Stimulated activated CD8-positive, alpha-beta memory T cell treated with anti-CD3 and anti-CD28 coated beads, Interleukin-4, amount 100 ng/mL, for 48 hours (primary cell): Measurements from ENCODE around the gene RDH16.
"Not testable (repeated sequence)": the region's sequence is repeated elsewhere in the genome, so short reads cannot be mapped to it uniquely, and the experiment has no call there.

Source experiments
- DNase-seq: peaks from one replicate; pipeline ENCODE4 v3.0.0-alpha.2; 2020

RDH16 gene

DNA sequence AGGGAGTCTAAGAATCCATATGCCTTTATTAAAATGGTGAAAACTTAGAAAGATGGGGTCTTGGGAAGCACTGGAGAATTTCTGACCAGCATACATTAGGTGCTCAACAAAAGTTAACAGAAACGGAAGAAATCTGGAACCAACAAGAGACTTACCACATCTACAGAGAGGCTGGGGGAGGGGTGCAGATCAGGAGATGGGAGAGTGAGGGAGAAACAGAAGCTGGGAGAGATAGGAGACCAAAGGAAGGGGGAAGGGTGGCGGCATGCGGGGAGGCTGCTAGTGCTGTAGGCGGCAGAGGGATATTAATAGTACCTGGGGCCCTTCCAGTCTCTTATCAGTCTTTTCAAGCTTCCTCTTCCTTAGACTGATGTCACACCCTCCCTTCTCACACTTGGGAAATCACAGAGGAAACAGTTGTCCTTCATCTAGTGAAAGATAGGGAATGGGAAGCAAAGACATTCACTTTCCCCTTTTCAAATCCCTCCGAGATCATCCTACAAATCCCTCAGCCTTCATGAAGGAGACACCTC, 30.9 kb upstream of the RDH16 start:
- DNase-seq = no peak

- DNase-seq = peak; percentile 88
Observed at GRCh38 chr12:56987551-56988053, 30.2 kb upstream of the RDH16 start.

- no peak for DNase-seq
Observed at GRCh38 chr12:56987011-56987410, 29.6 kb upstream of the RDH16 start.

- not testable (repeated sequence) for DNase-seq
Observed at GRCh38 chr12:56985714-56986113, 28.3 kb upstream of the RDH16 start.

GRCh38 chr12:56983386-56983785, 26.0 kb upstream of the RDH16 start:
- no peak for DNase-seq

GRCh38 chr12:56982578-56983236, 25.3 kb upstream of the RDH16 start:
- DNase-seq = not testable (repeated sequence)

- no peak for DNase-seq
Observed at GRCh38 chr12:56980941-56981530, 23.6 kb upstream of the RDH16 start.

- no peak for DNase-seq
Observed at GRCh38 chr12:56980268-56980667, 22.9 kb upstream of the RDH16 start.

- DNase-seq = no peak
Observed at GRCh38 chr12:56979628-56980027, 22.2 kb upstream of the RDH16 start.

- DNase-seq = no peak
Observed at GRCh38 chr12:56978397-56979138, 21.2 kb upstream of the RDH16 start.

DNA sequence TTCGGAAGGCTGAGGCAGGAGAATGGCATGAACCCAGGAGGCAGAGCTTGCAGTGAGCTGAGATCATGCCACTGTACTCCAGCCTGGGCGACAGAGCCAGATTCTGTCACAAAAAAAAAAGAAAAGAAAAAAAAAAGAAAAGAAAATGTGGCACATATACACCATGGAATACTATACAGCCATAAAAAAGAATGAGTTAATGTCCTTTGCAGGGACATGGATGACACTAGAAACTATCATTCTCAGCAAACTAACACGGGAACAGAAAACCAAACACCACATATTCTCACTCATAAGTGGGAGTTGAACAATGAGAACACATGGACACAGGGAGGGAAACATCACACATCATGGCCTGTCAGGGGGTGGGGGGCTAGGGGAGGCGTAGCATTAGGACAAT, 20.0 kb upstream of the RDH16 start:
- not testable (repeated sequence) for DNase-seq

DNA sequence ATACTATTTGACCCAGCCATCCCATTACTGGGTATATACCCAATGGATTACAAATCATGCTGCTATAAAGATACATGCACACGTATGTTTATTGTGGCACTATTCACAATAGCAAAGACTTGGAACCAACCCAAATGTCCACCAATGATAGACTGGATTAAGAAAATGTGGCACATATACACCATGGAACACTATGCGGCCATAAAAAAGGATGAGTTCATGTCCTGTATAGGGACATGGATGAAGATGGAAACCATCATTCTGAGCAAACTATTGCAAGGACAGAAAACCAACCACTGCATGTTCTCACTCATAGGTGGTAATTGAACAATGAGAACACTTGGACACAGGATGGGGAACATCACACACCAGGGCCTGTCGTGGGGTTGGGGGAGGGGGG, 16.8 kb upstream of the RDH16 start:
- not testable (repeated sequence) for DNase-seq

GRCh38 chr12:56968910-56969309, 11.5 kb upstream of the RDH16 start:
- DNase-seq = not testable (repeated sequence)

- DNase-seq = not testable (repeated sequence)
Observed at GRCh38 chr12:56965997-56966642, 8.7 kb upstream of the RDH16 start.

GRCh38 chr12:56965124-56965523, 7.7 kb upstream of the RDH16 start:
- not testable (repeated sequence) for DNase-seq

DNA sequence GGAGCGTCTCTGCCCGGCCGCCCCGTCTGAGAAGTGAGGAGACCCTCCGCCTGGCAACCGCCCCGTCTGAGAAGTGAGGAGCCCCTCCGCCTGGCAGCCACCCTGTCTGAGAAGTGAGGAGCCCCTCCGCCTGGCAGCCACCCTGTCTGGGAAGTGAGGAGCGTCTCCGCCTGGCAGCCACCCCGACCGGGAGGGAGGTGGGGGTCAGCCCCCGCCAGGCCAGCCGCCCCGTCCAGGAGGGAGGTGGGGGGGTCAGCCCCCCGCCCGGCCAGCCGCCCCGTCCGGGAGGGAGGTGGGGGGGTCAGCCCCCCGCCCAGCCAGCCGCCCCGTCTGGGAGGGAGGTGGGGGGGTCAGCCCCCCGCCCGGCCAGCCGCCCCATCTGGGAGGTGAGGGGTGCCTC, 6.1 kb upstream of the RDH16 start:
- DNase-seq = not testable (repeated sequence)

GRCh38 chr12:56962247-56962646, 4.8 kb upstream of the RDH16 start:
- not testable (repeated sequence) for DNase-seq

DNA sequence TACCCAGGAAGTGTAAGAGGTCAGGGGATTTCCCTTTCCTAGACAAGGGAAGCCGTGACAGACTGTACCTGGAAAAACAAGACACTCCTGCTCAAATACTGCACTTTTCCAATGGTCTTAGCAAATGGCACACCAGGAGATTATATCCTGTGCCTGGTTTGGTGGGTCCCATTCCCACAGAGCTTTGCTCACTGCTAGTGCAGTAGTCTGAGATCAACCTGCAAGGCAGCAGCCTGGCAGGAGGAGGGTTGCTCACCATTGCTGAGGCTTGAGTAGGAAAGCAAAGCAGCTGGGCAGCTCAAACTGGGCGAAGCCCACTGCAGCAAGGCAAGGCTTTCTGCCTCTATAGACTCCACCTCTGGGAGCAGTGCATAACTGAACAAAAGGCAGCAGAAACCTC, 1.0 kb upstream of the RDH16 start:
- DNase-seq = no peak

GRCh38 chr12:56955631-56956256, 1.7 kb downstream of the RDH16 start:
- DNase-seq = no peak

DNA sequence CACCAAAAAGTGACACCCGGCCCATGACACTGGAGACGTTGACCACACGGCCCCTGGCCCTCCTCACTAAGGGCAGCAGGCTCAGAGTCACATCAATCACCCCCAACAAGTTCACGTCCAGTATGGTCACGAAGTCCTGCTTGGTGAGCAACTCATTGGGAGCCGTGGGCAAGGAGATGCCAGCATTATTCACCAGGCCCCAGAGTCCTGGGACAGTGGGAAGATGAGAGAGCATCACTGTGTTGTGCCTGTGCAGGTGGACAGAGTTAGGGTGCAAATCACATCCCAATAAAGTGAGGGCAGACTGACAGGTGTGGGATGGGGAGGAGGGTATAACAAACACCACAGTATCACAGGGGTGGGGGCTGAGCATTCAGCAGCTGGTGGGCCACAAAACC, 2.5 kb downstream of the RDH16 start:
- DNase-seq = no peak

GRCh38 chr12:56954057-56954957, 3.1 kb downstream of the RDH16 start:
- no peak for DNase-seq

GRCh38 chr12:56953314-56953713, 4.1 kb downstream of the RDH16 start:
- no peak for DNase-seq
